VCaP (cell line): ENCODE data around the gene RFX1.
A peak's percentile ranks its signal among the peaks of the same experiment; 100 is the strongest.
"Not testable (repeated sequence)": the region's sequence is repeated elsewhere in the genome, so short reads cannot be mapped to it uniquely, and the experiment has no call there.

ENCODE experiments used
- H3K27ac ChIP-seq: fragments of 450-650 bp; 2 replicates; pipeline ENCODE4 v1.5.1; 2017
- TF ChIP-seq, protein P1 (sequence below): fragments of 450-650 bp; conservative IDR thresholded peaks from 2 replicates; pipeline ENCODE4 v1.5.1; 2017; ENCODE audit warnings: mild to moderate bottlenecking, moderate library complexity

The RFX1 gene

DNA sequence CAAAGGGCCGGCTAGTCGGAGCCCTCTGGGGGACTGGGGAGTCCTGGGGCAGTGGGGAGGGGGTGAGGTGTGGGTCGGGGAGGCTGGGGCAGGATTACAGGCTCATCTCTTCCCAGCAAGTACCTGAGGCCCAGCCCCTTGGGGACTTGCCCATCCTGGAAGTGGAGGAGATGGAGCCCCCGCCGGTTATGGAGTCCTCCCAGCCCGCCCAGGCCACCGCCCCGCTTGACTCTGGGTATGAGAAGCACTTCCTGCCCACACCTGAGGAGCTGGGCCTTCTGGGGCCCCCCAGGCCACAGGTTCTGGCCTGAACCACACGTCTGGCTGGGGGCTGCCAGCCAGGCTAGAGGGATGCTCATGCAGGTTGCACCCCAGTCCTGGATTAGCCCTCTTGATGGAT, 45.9 kb upstream of the RFX1 start:
- TF ChIP-seq, protein P1, sequence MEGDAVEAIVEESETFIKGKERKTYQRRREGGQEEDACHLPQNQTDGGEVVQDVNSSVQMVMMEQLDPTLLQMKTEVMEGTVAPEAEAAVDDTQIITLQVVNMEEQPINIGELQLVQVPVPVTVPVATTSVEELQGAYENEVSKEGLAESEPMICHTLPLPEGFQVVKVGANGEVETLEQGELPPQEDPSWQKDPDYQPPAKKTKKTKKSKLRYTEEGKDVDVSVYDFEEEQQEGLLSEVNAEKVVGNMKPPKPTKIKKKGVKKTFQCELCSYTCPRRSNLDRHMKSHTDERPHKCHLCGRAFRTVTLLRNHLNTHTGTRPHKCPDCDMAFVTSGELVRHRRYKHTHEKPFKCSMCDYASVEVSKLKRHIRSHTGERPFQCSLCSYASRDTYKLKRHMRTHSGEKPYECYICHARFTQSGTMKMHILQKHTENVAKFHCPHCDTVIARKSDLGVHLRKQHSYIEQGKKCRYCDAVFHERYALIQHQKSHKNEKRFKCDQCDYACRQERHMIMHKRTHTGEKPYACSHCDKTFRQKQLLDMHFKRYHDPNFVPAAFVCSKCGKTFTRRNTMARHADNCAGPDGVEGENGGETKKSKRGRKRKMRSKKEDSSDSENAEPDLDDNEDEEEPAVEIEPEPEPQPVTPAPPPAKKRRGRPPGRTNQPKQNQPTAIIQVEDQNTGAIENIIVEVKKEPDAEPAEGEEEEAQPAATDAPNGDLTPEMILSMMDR: no peak

DNA sequence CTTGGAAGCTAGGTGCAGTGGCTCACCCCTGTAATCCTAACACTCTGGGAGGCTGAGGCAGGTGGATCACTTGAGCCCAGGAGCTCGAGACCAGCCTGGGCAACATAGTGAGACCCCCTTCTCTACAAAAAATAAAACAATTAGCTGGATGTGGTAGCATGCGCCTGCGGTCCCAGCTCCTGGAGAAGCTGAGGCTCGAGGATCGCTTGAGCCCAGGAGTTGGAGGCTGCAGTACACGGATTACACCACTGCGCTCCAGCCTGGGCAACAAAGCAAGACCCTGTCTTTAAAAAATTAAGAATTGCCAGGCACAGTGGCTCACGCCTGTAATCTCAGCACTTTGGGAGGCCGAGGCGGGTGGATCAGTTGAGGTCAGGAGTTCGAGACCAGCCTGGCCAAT, 44.8 kb upstream of the RFX1 start:
- TF ChIP-seq, protein P1: 0 out of 2 replicates have a peak, but pooled peaks have one; percentile 5
- H3K27ac ChIP-seq: not testable (repeated sequence)

More for the DNA sequence above, 45.9 kb upstream of the RFX1 start:
- no peak overlapping the region for H3K27ac ChIP-seq

DNA sequence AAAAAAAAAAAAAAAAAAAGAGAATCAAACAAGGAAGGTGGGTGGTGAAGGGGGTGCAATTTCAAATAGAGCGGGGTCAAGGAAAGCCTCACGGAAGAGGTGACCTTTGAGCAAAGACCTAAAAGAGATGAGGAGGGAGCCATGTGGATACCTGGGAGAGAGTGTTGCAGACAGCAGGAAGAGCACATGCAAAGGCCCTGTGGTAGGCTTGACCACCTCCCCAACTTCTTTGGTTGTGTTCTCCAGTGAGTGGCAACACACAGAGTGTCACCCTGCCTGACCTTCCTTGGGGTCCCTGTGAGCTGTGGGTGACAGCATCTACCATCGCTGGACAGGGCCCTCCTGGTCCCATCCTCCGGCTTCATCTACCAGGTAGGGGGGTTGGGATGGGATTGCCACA, 44.4 kb upstream of the RFX1 start:
- TF ChIP-seq, protein P1: no peak

DNA sequence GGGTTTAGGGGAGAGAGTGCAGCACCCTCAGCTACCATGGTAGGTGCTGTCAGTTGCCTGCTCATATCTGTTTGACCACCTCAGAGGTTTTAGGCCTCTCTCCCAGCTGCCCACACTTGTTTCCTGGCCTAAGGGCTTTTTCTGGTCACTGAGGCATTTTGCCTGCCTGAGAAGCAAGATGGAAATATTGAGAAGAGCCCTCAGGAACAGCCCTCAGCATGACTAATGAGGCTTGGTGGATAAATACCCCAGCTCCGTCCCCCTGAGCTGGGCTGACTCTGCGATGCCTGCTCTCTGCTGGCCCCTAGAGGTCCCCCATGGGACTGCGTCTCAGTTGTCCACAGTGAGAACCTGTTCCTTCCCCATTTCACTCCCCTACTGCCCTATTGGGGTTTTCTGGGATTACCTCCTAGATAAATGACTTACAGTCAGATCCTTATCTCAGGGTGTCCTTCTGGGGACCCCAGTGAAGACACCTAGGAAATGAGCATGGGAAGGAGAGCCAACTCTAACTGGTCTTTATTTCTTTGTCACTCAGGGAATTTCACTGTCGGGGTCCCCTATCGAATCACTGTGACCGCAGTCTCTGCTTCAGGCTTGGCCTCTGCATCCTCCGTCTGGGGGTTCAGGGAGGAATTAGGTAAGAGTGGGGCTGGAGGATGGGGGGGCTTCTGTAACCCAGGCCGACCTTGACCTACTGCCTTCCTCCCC, 42.5 kb upstream of the RFX1 start:
- TF ChIP-seq, protein P1: peak; percentile 82
- no peak overlapping the region for H3K27ac ChIP-seq

More for the DNA sequence above, 44.4 kb upstream of the RFX1 start:
- no peak overlapping the region for H3K27ac ChIP-seq

DNA sequence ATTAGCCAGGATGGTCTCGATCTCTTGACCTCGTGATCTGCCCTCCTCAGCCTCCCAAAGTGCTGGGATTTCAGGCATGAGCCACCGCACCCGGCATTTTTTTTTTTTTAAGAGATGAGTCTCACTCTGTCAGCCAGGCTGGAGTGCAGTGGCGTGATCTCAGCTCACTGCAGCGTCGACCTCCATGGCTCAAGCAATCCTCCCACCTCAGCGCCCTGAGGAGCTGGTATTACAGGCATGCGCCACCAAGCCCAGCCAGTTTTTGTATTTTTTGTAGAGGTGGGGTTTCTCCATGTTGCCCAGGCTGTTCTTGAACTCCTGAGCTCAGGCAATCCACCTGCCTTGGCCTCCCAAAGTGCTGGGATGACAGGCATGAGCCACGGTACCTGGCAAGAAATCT, 41.7 kb upstream of the RFX1 start:
- H3K27ac ChIP-seq: not testable (repeated sequence)

DNA sequence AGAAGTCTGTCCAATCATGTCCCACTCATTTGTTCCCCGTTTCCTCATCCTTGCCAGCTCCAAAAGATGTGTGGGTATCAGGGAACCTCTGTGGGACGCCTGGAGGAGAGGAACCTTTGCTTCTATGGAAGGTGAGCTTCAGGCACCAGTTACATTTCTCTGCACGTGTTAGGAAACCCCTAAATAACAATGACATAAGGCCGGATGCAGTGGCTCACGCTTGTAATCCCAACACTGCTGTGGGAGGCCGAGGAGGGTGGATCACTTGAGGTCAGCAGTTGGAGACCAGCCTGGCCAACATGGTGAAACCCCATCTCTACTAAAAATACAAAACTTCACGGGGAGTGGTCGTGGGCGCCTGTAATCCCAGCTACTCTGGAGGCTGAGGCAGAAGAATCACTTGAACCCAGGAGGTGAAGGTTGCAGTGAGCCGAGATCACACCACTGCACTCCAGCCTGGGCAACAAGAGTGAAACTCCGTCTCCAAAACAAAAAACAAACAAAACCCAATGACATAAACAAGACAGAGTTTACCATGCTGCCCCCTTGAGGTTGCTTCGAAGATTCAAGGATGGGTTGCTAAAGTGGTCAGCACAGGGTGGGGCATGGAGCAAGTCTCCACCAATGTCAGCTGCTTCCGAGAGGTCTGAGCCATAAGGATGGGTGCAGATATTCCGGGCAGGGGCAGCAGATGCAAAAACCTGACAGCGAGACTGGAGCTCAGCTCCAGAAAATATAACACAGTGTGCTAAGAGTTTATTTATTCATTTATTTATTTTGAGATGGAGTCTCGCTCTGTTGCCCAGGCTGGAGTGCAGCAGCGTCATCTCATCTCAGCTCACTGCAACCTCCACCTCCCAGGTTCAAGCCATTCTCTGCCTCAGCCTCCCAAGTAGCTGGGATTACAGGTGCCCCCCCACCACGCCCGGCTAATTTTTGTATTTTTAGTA, 36.8 kb upstream of the RFX1 start:
- TF ChIP-seq, protein P1: peak; percentile 44
- H3K27ac ChIP-seq: not testable (repeated sequence)

DNA sequence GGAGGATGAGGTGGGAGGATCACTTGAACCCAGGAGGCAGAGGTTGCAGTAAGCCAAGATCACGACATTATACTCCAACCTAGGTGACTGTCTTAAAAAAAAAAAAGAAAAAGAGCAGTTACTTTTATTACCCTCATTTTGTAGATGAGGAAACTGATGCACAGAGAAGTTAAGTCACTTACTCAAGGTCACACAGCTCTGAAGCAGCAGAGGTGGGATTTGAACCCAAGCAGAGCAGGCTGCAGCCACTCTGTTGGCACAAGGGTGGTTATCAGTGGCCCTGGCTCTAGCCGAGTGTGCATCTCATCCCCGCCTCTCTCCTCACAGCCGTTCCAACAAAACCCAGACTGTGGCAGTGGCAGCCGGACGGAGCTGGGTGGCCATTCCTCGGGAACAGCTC, 33.1 kb upstream of the RFX1 start:
- H3K27ac ChIP-seq: no peak overlapping the region
- TF ChIP-seq, protein P1: no peak

DNA sequence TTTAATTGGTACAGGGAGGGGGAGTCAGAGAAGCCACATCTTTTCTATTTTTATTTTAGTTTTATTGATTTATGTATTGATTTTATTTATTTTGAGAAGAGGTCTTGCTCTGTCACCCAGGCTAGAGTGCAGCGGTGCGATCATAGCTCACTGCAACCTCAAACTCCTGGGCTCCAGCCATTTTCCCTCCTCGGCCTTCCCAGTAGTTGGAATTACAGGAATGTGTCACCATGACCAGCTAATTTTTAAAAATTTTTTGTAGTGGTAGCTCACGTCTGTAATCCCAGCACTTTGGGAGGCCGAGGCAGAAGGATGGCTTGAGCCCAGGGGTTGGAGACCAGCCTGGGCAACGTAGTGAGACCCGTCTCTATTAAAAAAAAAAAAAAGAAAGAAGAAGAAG, 29.6 kb upstream of the RFX1 start:
- TF ChIP-seq, protein P1: no peak
- H3K27ac ChIP-seq: no peak overlapping the region

DNA sequence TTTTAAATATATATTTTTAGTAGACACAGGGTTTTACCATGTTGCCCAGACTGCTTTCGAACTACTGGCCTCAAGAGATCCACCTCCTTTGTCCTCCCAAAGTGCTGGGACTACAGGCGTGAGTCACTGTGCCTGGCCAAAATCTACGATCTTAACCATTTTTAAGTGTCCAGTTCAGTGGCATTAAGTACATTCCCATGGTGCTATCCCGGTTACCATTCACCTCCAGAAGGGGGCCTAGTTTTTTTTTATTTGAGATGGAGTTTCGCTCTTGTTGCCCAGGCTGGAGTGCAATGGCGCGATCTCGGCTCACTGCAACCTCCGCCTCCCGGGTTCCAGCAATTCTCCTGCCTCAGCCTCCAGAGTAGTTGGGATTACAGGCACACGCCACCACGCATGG, 29.0 kb upstream of the RFX1 start:
- H3K27ac ChIP-seq: not testable (repeated sequence)
